Measurements from ENCODE around the gene ACCSL. TPM values are rescaled to one million over a fixed set of nuclear protein-coding genes. Genes with fewer than 3 reads are reported as not detected.

ACCSL gene
- polyA plus RNA-seq, 1 of the 3 experiments (the other 2 are of a cell fraction): not detected

DNA sequence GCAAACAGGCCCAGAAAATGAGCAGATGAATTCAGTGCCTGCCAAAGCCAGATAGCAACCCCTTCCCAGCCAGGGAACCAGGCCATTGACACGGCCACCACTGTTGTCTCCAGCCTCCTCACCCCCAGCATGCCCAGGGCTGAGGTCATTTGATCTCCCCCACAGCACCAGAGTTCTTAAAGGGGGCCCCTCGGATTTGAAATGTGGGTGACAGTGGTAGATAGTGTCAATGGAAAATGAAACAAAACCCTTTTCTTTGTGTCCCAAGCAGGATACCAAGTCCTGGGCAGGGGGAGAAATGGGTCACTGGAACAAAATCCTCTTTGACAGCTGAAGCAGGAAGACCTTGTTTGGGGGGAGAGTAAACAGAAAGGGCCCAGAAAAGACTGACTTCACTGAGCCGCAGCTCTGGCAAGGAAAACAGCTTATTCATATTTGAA lies 14.3 kb upstream of the ACCSL start:
- Histone ChIP-seq H3F3A (replicated peaks; ENCODE audit: insufficient read depth) (no peaks in the 10 kb centered on the region), H3K4me1 (ENCODE audit: control insufficient read depth in 1 of 2, insufficient read depth in 2 of 2, low read depth in 1 of 2, low read length in 1 of 2) (peaks cover 9 to 17% of the 10 kb centered on the region in 2 experiments; a peak in 2 of 4 replicates), H3K27ac (ENCODE audit: low read depth in 2 of 2, low read length in 1 of 2) (no peak overlapping the region), H3K36me3 (replicated peaks in 1 of 2; ENCODE audit: control insufficient read depth in 1 of 2, insufficient read depth in 2 of 2, low read length in 1 of 2) (no peaks in the 10 kb centered on the region), H3K9me3 (no peaks in the 10 kb centered on the region), H2AFZ (ENCODE audit: low read depth) (no peak overlapping the region), H4K20me1 (ENCODE audit: insufficient read depth) (no peaks in the 10 kb centered on the region), H3K9ac (no peak overlapping the region), H3K4me3 (ENCODE audit: low read depth in 2 of 2, low read length in 1 of 2) (no peak overlapping the region), H3K79me2 (ENCODE audit: insufficient read depth) (no peaks in the 10 kb centered on the region), H3K9me2 (no peaks in the 10 kb centered on the region), H3K4me2 (no peak overlapping the region), H3K27me3 (ENCODE audit: insufficient read depth) (no peaks in the 10 kb centered on the region)
- ChIA-PET CTCF (interaction anchor here (0.7 to 4.4 kb wide), 6 partner anchors 35 to 144 kb away, joined by 3 to 27 read pairs (median 3); no protein-coding TSS in a partner anchor), POLR2A (no interaction called here)
- 34% methylated on average over 3 of the region's 3 CpGs for WGBS (ENCODE audit: low lambda C conversion rate)
- DNase-seq: no peak
- TF ChIP-seq NFIC (IDR thresholded peaks at IDR 0.05; ENCODE audit: borderline replicate concordance): no peak
- no peak for TF ChIP-seq RFX5 (IDR thresholded peaks at IDR 0.05; ENCODE audit: low read length)
- TF ChIP-seq SIN3A (IDR thresholded peaks at IDR 0.05; ENCODE audit: borderline replicate concordance, low read depth, low read length): no peak
- TF ChIP-seq, protein P1, sequence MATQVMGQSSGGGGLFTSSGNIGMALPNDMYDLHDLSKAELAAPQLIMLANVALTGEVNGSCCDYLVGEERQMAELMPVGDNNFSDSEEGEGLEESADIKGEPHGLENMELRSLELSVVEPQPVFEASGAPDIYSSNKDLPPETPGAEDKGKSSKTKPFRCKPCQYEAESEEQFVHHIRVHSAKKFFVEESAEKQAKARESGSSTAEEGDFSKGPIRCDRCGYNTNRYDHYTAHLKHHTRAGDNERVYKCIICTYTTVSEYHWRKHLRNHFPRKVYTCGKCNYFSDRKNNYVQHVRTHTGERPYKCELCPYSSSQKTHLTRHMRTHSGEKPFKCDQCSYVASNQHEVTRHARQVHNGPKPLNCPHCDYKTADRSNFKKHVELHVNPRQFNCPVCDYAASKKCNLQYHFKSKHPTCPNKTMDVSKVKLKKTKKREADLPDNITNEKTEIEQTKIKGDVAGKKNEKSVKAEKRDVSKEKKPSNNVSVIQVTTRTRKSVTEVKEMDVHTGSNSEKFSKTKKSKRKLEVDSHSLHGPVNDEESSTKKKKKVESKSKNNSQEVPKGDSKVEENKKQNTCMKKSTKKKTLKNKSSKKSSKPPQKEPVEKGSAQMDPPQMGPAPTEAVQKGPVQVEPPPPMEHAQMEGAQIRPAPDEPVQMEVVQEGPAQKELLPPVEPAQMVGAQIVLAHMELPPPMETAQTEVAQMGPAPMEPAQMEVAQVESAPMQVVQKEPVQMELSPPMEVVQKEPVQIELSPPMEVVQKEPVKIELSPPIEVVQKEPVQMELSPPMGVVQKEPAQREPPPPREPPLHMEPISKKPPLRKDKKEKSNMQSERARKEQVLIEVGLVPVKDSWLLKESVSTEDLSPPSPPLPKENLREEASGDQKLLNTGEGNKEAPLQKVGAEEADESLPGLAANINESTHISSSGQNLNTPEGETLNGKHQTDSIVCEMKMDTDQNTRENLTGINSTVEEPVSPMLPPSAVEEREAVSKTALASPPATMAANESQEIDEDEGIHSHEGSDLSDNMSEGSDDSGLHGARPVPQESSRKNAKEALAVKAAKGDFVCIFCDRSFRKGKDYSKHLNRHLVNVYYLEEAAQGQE (IDR thresholded peaks at IDR 0.05; ENCODE audit: low read depth, low read length): no peak
- no peak for TF ChIP-seq FOSL2 (IDR thresholded peaks at IDR 0.05; ENCODE audit: borderline replicate concordance, low read depth)
- no peak for TF ChIP-seq ELF1 (IDR thresholded peaks at IDR 0.05)
- TF ChIP-seq FOXM1 (IDR thresholded peaks at IDR 0.05; ENCODE audit: low read depth): no peak
- no peak for TF ChIP-seq GABPA (IDR thresholded peaks at IDR 0.05; ENCODE audit: low read depth)
- no peak for TF ChIP-seq TCF12 (IDR thresholded peaks at IDR 0.05)
- no peak for TF ChIP-seq RXRA (IDR thresholded peaks at IDR 0.05; ENCODE audit: borderline replicate concordance, low read depth)
- TF ChIP-seq, protein P2, sequence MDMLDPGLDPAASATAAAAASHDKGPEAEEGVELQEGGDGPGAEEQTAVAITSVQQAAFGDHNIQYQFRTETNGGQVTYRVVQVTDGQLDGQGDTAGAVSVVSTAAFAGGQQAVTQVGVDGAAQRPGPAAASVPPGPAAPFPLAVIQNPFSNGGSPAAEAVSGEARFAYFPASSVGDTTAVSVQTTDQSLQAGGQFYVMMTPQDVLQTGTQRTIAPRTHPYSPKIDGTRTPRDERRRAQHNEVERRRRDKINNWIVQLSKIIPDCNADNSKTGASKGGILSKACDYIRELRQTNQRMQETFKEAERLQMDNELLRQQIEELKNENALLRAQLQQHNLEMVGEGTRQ (IDR thresholded peaks at IDR 0.05; ENCODE audit: borderline replicate concordance, low read depth, low read length): no peak
- TF ChIP-seq RCOR1 (IDR thresholded peaks at IDR 0.05; ENCODE audit: low read length): no peak
- TF ChIP-seq, protein P3, sequence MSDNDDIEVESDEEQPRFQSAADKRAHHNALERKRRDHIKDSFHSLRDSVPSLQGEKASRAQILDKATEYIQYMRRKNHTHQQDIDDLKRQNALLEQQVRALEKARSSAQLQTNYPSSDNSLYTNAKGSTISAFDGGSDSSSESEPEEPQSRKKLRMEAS (IDR thresholded peaks at IDR 0.05; ENCODE audit: low read depth): no peak
- TF ChIP-seq MEF2A (IDR thresholded peaks at IDR 0.05; ENCODE audit: borderline replicate concordance, low read depth): no peak
- TF ChIP-seq, protein P4, sequence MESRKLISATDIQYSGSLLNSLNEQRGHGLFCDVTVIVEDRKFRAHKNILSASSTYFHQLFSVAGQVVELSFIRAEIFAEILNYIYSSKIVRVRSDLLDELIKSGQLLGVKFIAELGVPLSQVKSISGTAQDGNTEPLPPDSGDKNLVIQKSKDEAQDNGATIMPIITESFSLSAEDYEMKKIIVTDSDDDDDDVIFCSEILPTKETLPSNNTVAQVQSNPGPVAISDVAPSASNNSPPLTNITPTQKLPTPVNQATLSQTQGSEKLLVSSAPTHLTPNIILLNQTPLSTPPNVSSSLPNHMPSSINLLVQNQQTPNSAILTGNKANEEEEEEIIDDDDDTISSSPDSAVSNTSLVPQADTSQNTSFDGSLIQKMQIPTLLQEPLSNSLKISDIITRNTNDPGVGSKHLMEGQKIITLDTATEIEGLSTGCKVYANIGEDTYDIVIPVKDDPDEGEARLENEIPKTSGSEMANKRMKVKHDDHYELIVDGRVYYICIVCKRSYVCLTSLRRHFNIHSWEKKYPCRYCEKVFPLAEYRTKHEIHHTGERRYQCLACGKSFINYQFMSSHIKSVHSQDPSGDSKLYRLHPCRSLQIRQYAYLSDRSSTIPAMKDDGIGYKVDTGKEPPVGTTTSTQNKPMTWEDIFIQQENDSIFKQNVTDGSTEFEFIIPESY (IDR thresholded peaks at IDR 0.05; ENCODE audit: borderline replicate concordance, low read depth): no peak
- no peak for TF ChIP-seq TAF1 (IDR thresholded peaks at IDR 0.05; ENCODE audit: borderline replicate concordance, low read depth, low read length)
- no peak for TF ChIP-seq TEAD4 (IDR thresholded peaks at IDR 0.05; ENCODE audit: borderline replicate concordance, insufficient read depth)
- no peak for TF ChIP-seq POLR2AphosphoS5 (IDR thresholded peaks at IDR 0.05; ENCODE audit: low read depth, low read length)
